Ammon's horn (tissue), 1 donor: ENCODE measurements around the gene OR51V1.
A peak's percentile ranks its signal among the peaks of the same experiment; 100 is the strongest.
"Not testable (repeated sequence)": the region's sequence is repeated elsewhere in the genome, so short reads cannot be mapped to it uniquely, and the experiment has no call there.

Source experiments
- DNase-seq: peaks from one replicate; pipeline ENCODE4 v3.0.0-alpha.2; 2016; ENCODE audit warnings: low spot score

Gene OR51V1

DNA sequence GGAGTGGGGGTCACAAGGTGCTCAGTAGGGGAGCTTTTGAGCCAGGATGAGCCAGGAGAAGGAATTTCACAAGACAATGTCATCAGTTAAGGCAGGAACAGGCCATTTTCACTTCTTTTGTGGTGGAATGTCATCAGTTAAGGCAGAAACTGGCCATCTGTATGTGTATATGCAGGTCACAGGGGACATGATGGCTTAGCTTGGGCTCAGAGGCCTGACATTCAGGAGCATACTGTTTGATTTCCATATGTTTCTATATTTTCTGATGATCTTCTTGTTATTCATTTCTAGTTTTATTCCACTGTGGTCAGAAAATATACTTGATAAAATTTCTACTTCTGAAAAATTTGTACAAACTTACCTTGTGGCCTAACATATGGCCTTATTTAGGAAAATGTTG is 34.6 kb downstream of the OR51V1 start:
- DNase-seq, result not testable (repeated sequence)

DNA sequence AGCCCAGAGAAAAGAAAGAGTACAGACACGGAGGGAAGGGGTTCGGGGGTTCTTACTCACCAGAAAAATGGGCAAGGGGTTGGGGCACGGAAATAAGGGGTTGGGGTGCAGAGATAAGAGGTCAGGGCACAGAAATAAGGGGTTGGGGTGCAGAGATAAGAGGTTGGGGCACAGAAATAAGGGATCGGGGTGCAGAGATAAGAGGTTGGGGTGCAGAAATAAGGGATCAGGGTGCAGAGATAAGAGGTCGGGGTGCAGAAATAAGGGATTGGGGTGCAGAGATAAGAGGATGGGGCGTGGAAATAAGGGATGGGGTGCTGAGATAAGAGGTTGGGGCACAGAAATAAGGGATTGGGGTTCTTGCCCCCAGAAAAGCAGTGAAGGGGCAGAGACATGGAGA is 35.7 kb downstream of the OR51V1 start:
- DNase-seq, result not testable (repeated sequence)

DNA sequence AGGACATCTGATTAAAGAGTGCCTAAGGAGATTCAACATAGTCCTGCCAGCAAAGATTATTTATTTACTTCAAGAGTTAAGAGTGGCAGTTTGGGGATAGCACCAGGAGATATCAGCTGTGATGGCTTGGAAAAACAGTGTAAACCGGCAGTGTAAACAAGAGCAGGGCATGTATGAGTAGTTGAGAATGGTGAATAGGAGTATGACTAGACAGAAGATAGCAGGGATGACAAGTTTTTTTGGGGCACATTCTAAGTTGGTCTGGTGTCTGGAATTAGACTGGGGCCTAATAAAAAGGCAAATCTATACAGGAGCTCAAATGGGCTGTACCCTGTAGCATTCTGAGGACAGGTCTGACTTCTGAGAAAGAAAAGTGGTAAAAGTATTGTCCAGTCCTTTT is 39.4 kb downstream of the OR51V1 start:
- not testable (repeated sequence) for DNase-seq

DNA sequence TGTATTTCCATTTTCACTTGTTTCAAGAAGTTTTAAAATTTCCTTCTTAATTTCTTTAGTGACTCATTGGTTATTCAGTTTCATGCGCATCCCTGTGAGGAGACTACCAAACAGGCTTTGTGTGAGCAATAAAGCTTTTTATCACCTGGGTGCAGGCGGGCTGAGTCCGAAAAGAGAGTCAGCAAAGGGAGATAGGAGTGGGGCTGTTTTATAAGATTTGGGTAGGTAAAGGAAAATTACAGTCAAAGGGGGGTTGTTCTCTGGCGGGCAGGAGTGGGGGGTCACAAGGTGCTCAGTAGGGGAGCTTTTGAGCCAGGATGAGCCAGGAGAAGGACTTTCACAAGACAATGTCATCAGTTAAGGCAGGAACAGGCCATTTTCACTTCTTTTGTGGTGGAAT is 40.3 kb downstream of the OR51V1 start:
- DNase-seq, result not testable (repeated sequence)

DNA sequence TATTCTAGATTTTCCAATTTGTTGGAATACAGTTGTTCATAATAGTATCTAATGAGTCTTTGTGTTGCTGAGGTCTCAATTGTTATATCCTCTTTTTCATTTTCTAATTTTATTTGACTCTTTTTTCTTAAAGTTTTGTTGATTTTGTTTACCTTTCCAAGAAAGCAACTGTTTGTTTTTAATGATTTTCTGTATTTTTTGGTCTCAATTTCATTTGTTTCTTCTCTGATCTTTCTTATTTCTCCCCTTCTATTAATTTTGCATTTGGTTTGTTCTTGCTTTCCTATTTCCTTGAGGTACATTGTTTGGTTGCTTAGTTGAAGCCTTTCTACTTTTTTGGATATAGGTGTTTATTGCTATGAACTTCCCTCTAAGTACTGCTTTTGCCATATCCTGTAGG is 40.7 kb downstream of the OR51V1 start:
- no peak for DNase-seq

DNA sequence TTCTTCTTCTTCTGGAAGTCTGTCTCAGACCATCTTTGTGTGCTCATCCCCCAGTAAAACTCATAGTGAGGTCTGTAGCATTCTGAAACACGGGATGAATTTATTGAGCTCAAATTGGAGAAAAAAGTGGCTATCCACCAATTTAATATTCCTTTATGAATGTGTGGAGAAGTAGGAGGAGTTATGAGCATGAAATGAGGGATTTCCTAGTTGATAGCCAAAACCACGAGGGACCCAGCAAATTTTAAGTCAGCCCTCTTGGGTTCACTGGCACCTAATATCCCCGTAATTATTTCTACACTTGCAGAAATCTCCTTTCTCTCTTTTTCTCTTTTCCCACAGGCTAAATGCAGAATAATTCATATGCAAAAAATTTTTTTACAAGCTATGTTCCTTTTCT is 45.8 kb downstream of the OR51V1 start, which contains the start of gene OR52A1:
OR52A1 (minus strand) TSS at position 101 of the 400 bp plus-strand sequence. CDS start 2,388 bp downstream, outside the sequence.
- DNase-seq, result no peak

DNA sequence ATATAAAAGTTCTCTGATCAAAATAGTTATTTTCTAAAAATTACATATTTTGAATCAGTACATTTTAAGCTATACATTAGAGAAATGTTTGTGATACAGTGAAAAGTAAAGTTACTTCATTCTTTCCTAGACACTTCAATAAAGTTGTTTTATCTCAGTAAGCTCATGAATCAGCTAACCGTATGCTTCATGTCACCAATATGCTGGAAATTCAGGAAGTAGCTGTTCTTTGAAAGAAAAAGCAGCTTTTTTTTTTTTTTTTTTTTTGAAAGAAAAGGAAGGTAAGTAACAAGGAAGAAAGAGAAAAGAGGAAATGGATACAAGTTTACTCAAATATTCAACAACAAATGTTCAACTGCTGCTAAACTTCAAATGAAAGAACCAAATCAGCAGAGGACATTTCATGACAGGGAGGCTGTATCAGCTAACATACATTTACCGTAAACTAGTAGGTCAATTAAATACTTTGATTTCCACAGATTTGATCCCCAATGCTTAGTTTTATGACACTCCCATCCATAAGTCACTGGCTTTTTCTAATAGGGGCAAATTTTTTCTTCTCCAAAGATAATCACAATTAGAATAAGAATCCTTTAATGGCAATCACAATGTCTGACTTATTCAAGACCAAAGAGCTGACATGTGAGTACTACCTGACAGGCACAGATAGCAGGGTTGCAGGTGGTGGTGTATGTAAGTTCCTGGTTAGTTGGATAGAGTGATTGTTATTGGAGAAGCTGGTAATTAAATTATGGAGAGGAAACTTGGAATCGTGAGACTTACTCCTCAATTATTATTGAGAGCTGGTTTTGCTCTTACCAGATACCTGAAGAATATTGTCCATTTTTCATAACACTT is 46.7 kb downstream of the OR51V1 start:
- DNase-seq, result no peak

DNA sequence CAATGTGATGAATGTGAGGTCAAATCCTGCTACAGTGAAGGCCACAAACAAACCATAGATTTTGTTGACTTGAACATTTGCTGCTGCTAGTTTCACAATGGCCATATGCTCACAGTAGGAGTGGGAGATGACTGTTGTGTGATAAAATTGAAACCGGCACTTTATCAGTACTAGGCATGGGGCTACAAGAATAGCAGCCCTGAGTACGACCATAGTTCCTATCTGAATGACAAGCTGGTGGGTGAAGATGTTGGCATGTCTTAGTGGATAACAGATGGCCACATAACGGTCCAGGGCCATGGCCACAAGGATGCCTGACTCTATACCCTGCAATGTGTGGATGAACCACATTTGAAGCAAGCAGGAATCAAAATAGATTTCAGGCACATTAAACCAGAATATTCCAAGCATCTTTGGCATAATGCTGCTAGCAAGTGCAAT is 48.7 kb downstream of the OR51V1 start:
- peak; percentile 42 for DNase-seq
